ENCODE measurements around the gene CNTN4.

DNA sequence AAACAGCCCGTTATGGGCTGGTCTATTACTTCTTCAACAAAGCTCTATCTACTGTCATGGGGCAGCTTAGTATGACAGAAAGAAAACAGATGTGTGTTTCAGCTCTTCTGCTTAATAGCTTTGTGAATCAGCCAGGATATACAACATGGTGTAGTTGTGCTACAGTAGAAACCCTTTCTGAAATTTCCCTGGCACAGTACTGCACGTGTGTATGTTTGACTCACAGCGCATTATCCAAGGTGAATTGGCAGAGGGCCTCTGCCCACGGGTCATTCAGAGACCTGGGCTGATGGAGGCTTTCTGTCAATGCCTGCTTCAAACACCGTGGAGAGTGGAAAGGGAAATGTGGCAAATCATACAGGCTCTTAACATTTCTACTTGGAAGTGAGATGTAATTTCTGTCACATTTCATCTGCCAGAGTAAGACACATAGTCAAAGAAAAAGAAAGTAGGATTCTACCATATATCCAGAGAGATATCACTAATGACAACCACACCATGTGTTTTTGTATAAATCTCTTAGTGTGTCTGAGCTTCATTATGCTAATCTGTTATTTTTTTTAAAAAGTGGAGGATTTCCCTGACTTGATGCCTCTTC lies 505.1 kb downstream of the CNTN4 start:
- no peak for TF ChIP-seq POLR2A (IDR thresholded peaks at IDR 0.05)
- TF ChIP-seq, protein P1, sequence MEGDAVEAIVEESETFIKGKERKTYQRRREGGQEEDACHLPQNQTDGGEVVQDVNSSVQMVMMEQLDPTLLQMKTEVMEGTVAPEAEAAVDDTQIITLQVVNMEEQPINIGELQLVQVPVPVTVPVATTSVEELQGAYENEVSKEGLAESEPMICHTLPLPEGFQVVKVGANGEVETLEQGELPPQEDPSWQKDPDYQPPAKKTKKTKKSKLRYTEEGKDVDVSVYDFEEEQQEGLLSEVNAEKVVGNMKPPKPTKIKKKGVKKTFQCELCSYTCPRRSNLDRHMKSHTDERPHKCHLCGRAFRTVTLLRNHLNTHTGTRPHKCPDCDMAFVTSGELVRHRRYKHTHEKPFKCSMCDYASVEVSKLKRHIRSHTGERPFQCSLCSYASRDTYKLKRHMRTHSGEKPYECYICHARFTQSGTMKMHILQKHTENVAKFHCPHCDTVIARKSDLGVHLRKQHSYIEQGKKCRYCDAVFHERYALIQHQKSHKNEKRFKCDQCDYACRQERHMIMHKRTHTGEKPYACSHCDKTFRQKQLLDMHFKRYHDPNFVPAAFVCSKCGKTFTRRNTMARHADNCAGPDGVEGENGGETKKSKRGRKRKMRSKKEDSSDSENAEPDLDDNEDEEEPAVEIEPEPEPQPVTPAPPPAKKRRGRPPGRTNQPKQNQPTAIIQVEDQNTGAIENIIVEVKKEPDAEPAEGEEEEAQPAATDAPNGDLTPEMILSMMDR (IDR thresholded peaks at IDR 0.05): no peak

Measured in right lobe of liver (tissue), 4 donors.